NOMO-1 treated with dmso at 0.1 percent for 144 hours (cell line): Measurements from ENCODE around the gene SKI.

Experiments used
- DNase-seq: peaks from one replicate; lab custom pipeline; 2025; ENCODE audit not compliant: unreplicated experiment; lab: John Stamatoyannopoulos, UW

Gene SKI

DNA sequence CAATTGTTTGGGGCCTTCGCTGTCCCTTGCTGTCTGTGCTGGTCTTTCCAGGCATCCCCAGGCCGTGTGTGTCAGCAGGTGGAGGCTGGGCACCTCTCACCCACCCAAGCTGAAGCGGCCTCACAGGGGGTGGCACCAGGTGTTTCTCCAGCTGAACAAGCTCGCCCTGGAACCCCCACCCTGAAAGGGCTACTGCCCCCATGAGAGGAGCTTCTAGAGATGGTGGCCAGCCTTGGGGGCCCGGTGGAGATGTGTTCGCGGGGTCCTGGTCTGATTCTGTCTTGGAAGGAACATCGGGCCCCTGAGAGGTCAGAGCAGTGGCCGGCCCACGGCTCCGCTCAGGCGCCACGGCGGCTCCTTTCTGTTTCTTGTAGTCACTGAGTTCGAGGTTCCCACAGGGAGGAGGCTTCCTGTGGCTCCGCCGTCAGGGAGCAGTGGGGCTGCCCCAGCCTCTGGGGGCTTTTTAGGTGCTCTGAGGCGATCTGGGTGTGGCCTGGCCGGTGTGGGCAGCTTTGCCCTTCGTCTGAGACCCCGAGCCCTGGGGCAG lies 46.9 kb downstream of the SKI start:
- no peak for DNase-seq

DNA sequence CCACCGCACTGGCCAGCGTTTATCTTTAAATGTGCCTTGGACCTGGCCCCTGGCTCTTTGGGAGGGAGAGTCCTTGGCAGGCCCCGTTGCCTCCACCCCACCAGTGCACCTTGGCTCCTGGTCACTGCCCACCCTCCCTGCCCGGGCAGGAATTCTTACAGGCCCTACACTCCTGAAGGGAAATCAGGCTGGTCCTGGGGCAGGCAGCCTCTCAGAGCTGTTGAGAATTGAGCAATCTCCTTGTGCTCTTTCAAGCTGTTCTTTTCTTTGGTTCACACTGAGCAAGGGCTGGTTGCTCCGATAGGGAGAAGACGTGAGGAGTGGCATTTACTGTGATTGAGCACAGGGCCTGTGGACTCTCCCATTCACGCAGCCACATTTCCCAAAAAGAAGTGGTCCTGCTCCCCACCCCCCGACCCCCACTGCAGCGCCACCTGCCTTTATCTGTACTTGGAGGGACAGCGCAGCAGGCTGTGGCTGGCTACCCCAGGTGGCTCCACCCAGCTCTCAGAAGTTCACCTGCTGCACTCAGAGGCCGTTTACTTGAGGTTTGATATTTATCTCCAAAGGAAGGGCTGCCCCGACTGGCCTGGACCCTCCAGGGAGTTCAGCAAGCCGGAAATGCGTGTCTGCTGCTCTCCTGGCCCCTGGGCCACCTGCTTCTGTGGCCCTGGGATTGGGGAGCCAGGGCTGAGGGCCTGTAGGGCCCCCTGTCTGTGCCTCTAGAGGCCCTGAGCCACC lies 47.8 kb downstream of the SKI start:
- no peak for DNase-seq

- DNase-seq: no peak
These were observed 48.9 kb downstream of the SKI start for GRCh38 chr1:2276803-2277580.

- no peak for DNase-seq
These were observed 49.8 kb downstream of the SKI start for GRCh38 chr1:2277741-2278488.

GRCh38 chr1:2278591-2279209 lies 50.6 kb downstream of the SKI start:
- DNase-seq: no peak

DNA sequence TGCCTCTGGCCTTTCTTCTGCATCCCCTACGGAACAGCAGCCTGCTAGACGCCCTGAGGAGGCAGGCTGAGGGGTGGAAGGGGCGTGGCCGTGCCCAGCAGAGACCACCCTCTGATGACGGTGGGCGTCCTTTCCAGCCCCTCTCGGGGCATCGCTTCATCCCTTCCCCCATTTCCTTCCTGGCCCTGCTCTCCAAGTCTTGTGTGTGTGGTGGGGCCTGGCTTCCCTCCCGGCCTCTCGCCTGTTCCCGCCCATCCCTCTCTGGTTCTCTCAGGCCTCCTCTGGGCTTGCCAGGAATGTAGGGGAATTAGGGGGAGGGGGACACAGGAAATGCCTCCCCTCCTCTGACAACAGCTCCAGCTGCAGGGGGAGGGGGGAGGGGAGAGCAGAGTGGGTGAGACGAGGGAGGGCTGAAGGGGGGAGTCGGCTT lies 51.1 kb downstream of the SKI start:
- DNase-seq: no peak

DNA sequence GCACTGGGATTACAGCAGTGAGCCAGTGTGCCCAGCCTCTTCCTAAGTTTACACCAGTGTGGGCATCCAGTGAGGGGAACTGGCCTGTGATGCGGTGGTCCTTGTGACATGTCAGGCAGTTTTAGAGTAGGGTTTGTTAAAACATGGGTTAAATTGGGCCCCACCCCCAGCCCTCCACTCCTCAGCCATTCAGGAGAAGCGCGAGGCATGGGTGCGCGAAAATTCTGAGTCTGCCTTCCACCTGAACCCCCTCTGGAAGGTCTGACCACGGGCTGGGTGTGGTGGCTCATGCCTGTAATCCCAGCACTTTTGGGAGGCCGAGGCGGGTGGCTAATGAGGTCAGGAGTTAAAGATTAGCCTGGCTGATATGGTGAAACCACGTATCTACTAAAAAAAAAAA lies 51.7 kb downstream of the SKI start:
- DNase-seq: no peak

- no peak for DNase-seq
These were observed 54.6 kb downstream of the SKI start for GRCh38 chr1:2282556-2283270.

GRCh38 chr1:2283371-2283990 lies 55.4 kb downstream of the SKI start:
- no peak for DNase-seq

- DNase-seq: no peak
These were observed 56.1 kb downstream of the SKI start for GRCh38 chr1:2283991-2284895.

DNA sequence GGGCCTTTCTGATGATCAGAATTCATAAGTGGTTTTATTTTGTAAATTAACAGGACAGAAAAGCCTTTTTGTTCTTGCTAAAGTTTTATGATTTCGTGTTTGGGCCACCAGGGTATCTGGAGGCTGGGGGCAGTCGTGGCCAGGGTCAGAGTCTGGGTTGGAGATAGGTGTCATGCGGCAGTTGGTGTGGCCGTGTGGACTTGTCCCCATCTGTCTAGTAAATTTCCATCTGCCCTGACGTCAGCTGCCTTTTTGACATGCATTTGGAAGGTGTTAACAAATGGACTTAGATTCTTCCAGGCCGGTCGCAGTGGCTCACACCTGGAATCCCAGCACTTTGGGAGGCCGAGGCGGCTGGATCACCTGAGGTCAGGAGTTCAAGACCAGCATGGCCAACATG lies 56.8 kb downstream of the SKI start:
- DNase-seq: no peak

DNA sequence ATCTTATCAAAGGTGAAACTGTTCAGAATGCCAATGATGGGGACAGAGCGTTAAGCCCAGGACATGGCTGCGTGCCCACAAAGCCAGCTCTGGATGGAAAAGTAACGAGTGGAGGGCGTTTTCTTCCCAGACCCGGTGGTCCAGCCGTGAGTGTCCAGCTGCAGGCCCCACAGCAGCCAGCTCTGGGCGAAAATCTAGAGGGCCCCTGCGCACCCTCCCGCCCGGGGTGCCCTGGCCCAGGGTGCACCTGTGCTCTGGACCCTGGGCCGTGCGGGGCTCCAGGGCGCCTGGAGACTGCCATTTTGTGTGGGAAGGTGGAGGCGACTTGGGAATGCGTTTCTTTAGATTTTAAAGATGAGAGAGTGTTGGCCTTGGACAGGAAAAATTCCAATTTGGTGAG lies 58.8 kb downstream of the SKI start:
- DNase-seq: no peak

- no peak for DNase-seq
These were observed 59.5 kb downstream of the SKI start for GRCh38 chr1:2287649-2288048.

- DNase-seq: no peak
These were observed 60.2 kb downstream of the SKI start for GRCh38 chr1:2288311-2288710.

DNA sequence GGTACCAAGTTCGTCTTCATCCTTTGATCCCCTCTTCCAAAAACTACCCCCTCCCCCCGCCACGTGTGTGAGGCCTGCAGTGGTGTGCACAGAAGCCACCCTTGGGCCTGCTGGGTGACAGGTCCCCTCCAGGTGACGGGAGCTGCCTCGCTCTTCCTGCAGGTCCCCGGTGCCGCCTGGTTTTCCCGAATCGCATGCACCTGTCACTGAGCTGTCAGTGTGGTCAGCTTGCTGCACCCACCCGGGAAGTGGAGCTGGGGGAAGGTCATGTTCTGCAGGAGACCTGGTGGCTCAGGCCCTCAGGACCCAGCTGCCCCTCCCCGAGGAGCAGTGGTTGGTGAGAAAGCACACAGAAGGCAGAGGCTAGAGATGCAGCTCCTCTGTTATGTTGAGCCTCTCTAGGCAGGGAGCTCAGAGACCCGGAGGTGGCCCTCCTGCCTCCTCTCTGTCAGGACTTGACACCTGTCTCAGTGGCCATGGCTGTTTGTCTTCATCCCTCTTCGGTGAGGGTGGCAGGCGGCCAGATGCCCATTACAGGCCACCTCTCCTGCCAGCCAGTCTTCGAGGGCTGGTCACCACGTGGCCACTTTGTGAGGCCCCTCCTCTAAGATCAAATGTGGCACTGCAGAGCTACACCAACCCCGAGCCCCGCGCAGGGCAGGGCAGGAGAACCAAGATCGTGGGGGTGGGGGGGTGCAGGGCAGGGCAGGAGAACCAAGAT lies 60.9 kb downstream of the SKI start:
- no peak for DNase-seq

- no peak for DNase-seq
These were observed 61.5 kb downstream of the SKI start for GRCh38 chr1:2289607-2290006.

DNA sequence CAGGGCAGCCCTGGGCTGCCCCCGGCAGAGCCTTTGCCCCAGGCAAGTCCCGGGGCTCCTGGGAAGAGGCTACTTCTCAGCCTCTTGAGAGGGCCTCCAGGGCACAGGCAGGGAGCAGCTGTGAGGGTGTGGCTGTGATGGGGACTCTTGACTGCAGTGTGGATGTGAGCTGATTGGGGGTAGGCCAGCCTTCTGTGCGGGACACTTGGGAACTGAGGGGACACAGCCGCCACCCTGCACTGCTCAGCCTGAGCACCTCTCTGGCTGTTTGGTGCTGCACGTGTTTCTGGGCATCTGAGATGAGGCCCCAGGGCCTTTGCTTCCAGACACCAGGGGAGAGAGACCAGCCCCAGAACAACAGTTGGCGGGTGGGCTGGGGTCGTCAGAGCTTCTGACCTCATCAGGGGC lies 62.1 kb downstream of the SKI start:
- no peak for DNase-seq
